ENCODE data around the gene SKIDA1.

Gene SKIDA1

DNA sequence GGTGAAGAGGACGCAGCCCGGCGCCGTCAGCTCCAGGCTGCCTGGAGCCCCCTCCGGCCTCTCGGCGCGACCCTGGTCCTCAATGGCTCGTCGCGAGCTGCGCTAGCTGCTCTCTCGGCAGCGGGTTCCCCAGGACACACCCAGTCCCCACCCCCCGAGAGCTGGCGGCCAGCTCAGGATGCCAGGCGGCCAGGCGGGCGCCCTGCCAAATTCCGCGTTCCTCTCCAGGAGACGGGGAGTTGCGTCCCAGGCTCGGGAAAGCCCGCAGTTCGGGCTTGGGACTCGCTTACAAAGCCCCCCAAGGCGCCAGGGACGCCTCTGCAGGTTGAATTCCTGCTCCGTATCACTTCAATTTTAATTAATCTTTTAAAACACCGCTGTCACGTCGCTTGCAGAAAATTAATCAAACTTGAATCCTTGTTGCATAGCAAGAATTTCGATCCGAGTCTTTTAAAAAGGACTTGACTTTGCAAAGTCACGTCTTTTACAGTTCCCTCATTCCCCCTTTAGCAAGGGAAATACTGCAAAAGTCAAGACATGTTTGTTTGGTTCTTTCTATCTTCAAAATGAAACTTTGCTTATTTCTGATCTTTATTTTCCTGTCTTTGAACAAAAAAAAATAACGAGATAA lies 28.2 kb downstream of the SKIDA1 start:
- Mint-ChIP-seq H3K9me3 (no peaks in the 10 kb centered on the region), H3K27ac (no peak overlapping the region), H3K36me3 (ENCODE audit: low read depth) (no peaks in the 10 kb centered on the region), H3K4me1 (ENCODE audit: low read depth) (peaks cover 30% of the 10 kb centered on the region), H3K4me3 (peak overlapping the region; percentile 81), H3K27me3 (peaks cover 84% of the 10 kb centered on the region)
- intact Hi-C loops (cut with micrococcal nuclease): loop anchor here (5.0 to 10.0 kb wide), 5 partner anchors 35 to 758 kb away; partner anchors contain the start of gene MLLT10

DNA sequence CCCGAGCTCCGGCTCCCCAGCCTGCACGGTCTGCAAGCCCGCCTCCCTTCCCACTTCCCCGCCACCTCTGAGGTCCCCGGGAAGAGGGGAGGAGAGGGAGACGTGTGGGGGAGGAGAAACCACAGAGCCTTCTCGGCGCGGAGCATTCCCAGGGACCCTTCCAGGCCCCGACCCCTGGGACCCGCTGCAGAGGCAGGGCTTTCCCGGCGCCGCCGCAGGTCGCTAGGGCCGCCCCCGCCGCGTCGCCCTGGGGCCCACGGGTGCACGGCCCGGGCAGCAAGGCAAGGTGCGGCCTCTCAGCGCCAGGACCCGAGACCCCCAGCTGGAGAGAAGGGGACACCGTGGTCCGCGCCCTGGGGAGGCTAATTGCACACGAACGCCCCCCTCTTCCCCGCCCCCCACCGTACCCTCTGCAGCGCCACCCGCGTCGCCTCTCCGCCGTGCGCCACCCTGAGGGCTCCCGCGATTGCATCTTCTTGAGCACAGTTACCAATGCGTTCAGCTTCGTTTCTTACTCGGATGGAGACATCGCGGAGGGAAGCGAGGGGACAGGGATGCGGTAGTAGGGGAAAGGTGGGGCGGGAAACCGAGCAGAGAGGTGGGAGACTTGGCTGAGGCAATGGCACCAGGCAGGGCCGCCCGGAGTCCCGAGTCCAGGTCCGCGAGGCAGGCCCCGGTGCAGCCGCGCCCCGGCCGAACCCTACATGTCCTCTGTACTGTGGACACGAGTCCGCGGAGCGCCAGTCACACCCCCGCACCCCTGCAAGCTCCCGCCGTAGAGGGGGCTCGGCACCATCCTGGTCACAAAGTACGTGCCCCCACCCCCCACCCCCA lies 28.9 kb downstream of the SKIDA1 start:
- Mint-ChIP-seq H3K9me3 (no peaks in the 10 kb centered on the region), H3K27me3 (peaks cover 80% of the 10 kb centered on the region), H3K4me1 (ENCODE audit: low read depth) (peaks cover 30% of the 10 kb centered on the region), H3K36me3 (ENCODE audit: low read depth) (no peaks in the 10 kb centered on the region), H3K4me3 (peak overlapping the region; percentile 81), H3K27ac (no peak overlapping the region)
- intact Hi-C loops (cut with micrococcal nuclease): loop anchor here (5.0 to 10.0 kb wide), 5 partner anchors 36 to 758 kb away; partner anchors contain the start of gene MLLT10

- no peak overlapping the region for H3K27ac Mint-ChIP-seq
- H3K9me3 Mint-ChIP-seq: no peaks in the 10 kb centered on the region
- H3K4me3 Mint-ChIP-seq: peak overlapping the region; percentile 81
- H3K4me1 Mint-ChIP-seq (ENCODE audit: low read depth): peaks cover 30% of the 10 kb centered on the region
- H3K27me3 Mint-ChIP-seq: peaks cover 76% of the 10 kb centered on the region
- H3K36me3 Mint-ChIP-seq (ENCODE audit: low read depth): no peaks in the 10 kb centered on the region
- intact Hi-C loops (cut with micrococcal nuclease): loop anchor here (2.0 to 10.0 kb wide), 6 partner anchors 36 to 759 kb away; partner anchors contain the start of gene MLLT10
Measured at GRCh38 chr10:21495752-21496342, 29.6 kb downstream of the SKIDA1 start.

DNA sequence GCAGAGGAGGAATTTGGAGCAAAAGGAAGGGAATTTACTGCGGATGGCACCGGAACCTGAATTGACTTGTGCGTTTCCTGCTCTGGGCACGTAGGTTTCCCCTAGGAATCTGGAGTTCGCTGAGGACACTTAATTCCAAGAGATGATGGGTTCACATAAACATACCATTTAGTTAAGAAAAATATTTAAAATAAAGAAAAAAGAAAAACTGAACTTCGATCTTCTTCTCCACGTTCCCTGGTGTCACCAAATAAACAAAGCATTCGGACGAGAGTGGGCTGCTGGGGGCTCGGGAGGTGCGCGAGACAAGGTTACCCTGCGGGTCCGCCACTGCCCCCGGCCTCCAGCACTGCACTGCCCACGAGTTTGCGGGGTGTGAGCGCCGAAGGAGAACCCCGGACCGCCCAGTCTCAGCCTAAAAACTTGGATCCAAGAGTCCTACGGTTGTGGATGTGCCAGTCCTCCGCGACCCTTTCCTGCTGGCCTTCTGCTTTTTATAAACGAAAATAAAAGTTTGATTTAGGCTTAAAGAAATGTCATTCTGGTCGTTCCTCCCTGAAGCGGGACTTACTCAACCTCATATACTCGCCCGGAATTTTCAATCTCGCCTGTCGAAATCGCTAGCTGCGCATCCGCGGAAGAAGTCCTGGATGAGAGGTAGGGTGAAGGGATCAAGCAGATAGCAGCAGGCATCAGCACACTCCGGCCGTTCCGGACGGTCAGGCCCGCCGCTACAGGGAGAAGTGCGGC lies 30.3 kb downstream of the SKIDA1 start:
- H3K4me3 Mint-ChIP-seq: peak overlapping the region; percentile 81
- H3K36me3 Mint-ChIP-seq (ENCODE audit: low read depth): no peaks in the 10 kb centered on the region
- peaks cover 28% of the 10 kb centered on the region for H3K4me1 Mint-ChIP-seq (ENCODE audit: low read depth)
- intact Hi-C loops (cut with micrococcal nuclease): loop anchor here (2.0 to 10.0 kb wide), 6 partner anchors 37 to 760 kb away; partner anchors contain the start of gene MLLT10
- H3K27ac Mint-ChIP-seq: no peak overlapping the region
- H3K27me3 Mint-ChIP-seq: peaks cover 69% of the 10 kb centered on the region
- H3K9me3 Mint-ChIP-seq: no peaks in the 10 kb centered on the region

DNA sequence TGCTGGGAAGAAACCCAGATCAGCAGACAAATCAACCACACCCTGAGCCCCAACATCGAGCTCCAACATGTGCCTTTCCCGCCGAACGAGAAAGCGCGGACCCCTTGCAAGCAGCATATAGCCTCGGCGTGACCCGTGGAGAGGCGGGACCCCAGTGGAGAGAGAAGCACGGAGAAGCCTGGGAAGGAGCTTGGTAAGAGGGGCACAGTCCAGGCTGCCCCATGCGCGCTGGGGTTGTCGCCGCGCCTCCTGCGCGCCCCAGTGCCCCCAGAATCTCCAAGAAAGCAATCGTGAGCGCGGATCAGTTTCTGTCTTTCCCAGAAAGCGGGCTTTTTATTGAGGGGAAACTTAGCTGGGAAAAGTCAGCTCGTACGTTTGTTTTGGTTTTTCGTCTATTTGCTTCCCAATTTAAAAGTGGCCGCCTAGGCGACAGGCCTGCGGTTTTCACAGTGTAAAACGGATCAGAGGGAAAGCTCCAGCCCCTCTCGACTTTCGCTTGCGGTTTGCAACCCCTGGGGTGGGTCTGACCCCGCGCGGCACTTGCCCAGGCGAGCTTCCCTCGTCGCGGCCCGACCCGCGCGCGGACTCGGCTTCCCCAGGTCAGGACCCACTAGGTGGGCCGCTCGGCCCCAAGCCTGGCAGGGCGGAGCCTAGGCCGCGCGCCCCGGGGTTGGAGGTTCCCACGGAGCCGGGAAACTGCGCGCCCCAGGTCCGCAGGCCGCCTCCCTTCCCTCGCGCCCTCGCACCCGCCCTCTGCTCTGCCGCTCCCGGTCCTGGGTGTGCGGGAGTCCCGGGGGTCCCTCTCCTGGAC lies 31.1 kb downstream of the SKIDA1 start:
- Mint-ChIP-seq H3K27ac (no peak overlapping the region), H3K27me3 (peaks cover 62% of the 10 kb centered on the region), H3K4me1 (ENCODE audit: low read depth) (peaks cover 20% of the 10 kb centered on the region), H3K9me3 (no peaks in the 10 kb centered on the region), H3K36me3 (ENCODE audit: low read depth) (no peaks in the 10 kb centered on the region), H3K4me3 (peak overlapping the region; percentile 81)
- intact Hi-C loops (cut with micrococcal nuclease): loop anchor here (2.0 to 10.0 kb wide), 7 partner anchors 38 to 760 kb away; partner anchors contain the start of gene MLLT10

DNA sequence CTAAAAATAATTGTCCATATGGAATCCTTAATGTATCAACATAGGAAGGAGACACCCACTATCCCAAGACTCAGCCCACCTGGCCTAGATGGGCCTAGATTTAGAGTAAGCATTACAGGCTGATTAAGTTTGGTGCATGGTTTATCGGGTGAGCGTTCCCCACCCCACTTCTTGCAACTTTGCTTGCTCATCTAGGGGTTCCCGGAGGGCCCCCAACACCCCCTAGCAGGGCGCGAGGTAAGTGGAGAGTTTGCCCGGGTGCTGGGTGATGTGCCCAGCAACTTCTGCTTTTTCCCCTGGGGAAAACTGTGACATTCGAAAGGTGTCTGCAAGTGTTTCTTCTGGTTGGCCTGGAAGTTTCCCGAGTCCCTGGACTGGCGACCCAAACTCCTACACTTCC lies 31.7 kb downstream of the SKIDA1 start:
- Mint-ChIP-seq H3K27me3 (peaks cover 55% of the 10 kb centered on the region), H3K4me1 (ENCODE audit: low read depth) (peaks cover 20% of the 10 kb centered on the region), H3K36me3 (ENCODE audit: low read depth) (no peaks in the 10 kb centered on the region), H3K9me3 (no peaks in the 10 kb centered on the region), H3K27ac (no peak overlapping the region), H3K4me3 (peak overlapping the region; percentile 81)
- intact Hi-C loops (cut with micrococcal nuclease): loop anchor here (2.0 to 10.0 kb wide), 3 partner anchors 181 to 761 kb away; no protein-coding TSS in a partner anchor

DNA sequence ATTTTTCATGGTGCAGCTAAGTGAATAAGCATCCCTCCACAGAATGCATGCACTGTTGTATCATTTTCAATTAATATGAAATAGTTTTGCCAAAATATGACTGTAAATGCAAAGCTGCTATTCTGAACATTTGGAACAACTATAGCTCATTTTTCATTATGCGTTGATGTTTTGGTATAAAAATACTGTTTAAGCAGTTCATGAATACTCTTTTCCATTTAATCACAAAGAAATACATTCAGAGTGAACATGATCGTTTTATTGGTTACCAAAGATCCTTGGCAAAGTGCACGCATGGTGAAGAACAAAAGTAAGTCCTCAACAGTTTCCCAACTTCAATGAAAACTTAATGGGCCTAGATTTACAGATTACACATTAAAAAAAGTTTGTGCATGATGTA lies 33.1 kb downstream of the SKIDA1 start:
- Mint-ChIP-seq H3K36me3 (ENCODE audit: low read depth) (no peaks in the 10 kb centered on the region), H3K27me3 (peaks cover 42% of the 10 kb centered on the region), H3K4me1 (ENCODE audit: low read depth) (peaks cover 25% of the 10 kb centered on the region), H3K4me3 (no peak overlapping the region), H3K27ac (no peak overlapping the region), H3K9me3 (no peaks in the 10 kb centered on the region)
- intact Hi-C loops (cut with micrococcal nuclease): loop anchor here (5.0 to 10.0 kb wide), 2 partner anchors 215 to 762 kb away; no protein-coding TSS in a partner anchor

DNA sequence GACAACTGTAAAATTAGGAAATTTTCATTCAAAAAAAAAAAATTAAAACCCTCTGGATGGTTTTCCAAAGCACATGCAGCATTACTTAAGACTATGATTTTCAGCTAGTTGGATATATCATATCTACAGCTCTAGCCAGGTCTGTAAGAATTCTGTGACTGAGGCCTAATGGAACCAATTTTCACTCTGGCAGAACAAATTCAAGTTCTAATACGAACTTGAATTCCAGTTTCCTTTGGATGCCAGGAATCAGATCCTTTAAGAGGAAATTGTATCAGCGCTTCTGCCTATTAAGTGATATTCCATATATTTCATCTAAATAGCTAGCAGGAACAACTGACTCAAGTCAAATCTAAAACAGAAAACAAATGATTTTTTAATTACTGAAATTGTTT lies 34.8 kb downstream of the SKIDA1 start:
- Mint-ChIP-seq H3K27me3 (peaks cover 30% of the 10 kb centered on the region), H3K4me3 (no peak overlapping the region), H3K4me1 (ENCODE audit: low read depth) (peaks cover 25% of the 10 kb centered on the region), H3K9me3 (no peaks in the 10 kb centered on the region), H3K27ac (no peak overlapping the region), H3K36me3 (ENCODE audit: low read depth) (no peaks in the 10 kb centered on the region)
- intact Hi-C loops (cut with micrococcal nuclease): loop anchor here (5.0 to 10.0 kb wide), 2 partner anchors 213 to 764 kb away; no protein-coding TSS in a partner anchor

DNA sequence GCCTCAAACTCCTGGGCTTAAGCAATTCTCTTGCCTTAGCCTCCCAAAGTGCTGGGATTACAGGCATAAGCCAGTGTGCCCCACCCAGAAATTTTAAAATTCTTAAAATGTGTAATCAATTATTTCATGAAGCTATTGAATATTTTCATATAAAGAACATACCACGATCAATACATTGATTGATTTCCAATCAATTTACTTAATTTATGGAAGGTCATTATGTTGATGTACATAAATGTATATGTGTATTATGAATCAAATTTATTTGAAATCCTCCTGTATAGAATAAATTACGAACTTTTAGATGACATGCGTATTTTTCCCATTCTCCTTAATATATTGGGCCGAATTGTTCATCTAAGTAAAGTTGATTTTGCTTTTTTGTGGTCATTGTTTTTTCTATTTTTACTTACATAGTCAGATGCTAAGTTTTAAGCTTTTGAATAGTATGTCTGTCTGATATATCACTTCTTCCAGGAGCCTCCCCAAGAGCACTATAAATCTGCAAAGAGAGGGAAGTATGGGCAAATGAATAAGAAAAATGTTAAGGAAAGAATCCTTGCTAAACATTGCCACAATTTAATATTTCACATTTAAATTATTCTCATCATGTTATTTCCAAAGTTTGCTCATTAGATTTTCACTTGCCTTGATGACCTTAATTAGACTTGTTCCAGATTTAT lies 35.3 kb downstream of the SKIDA1 start:
- H3K4me1 Mint-ChIP-seq (ENCODE audit: low read depth): peaks cover 20% of the 10 kb centered on the region
- H3K9me3 Mint-ChIP-seq: no peaks in the 10 kb centered on the region
- no peak overlapping the region for H3K27ac Mint-ChIP-seq
- H3K36me3 Mint-ChIP-seq (ENCODE audit: low read depth): no peaks in the 10 kb centered on the region
- no peak overlapping the region for H3K4me3 Mint-ChIP-seq
- peaks cover 25% of the 10 kb centered on the region for H3K27me3 Mint-ChIP-seq
- intact Hi-C loops (cut with micrococcal nuclease): loop anchor here (5.0 to 10.0 kb wide), 2 partner anchors 213 to 765 kb away; no protein-coding TSS in a partner anchor

GRCh38 chr10:21488957-21489446 lies 36.5 kb downstream of the SKIDA1 start:
- Mint-ChIP-seq H3K27ac (no peak overlapping the region), H3K9me3 (no peaks in the 10 kb centered on the region), H3K27me3 (peaks cover 16% of the 10 kb centered on the region), H3K36me3 (ENCODE audit: low read depth) (no peaks in the 10 kb centered on the region), H3K4me1 (ENCODE audit: low read depth) (peaks cover 13% of the 10 kb centered on the region), H3K4me3 (no peak overlapping the region)
- intact Hi-C loops (cut with micrococcal nuclease): no loop called here

DNA sequence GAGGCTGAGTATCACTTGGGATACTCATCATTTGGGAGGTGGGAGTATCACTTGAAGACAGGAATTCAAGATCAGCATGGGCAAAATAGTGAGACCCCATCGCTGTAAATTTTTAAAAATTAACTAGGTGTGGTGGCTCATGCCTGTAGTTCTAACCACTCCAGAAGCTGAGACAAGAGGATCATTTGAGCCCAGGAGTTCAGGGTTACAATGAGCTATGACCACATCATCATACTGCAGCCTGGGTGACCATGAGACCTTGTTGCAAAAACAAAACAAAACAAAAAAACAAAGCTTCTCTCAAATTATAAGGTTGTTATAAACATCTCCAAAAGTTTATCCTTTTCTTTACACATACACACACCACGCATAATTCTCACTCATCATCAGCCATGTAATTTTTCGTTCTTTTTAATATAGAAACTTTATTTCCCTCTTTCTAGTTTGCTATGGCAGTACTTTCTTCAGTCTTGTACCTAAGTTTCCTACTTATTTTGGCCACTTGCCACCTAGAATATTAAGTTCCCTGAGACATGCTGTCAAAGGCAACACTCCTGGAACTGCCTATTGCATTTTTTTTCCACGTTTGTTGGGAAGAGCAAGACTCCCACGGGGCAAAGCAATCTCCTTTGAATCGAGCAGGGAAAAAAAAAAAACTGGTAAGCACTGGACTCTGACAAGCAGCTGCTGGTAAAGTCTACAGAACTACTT lies 37.1 kb downstream of the SKIDA1 start:
- no peaks in the 10 kb centered on the region for H3K9me3 Mint-ChIP-seq
- H3K27me3 Mint-ChIP-seq: peaks cover 10% of the 10 kb centered on the region
- intact Hi-C loops (cut with micrococcal nuclease): no loop called here
- H3K4me1 Mint-ChIP-seq (ENCODE audit: low read depth): peaks cover 9% of the 10 kb centered on the region
- no peak overlapping the region for H3K4me3 Mint-ChIP-seq
- no peak overlapping the region for H3K27ac Mint-ChIP-seq
- H3K36me3 Mint-ChIP-seq (ENCODE audit: low read depth): no peaks in the 10 kb centered on the region
